Activated B cell treated with CpG ODN at 0.5 μM for 24 hours (primary cell): ENCODE measurements around the gene ADAMTS6. TPM values are rescaled to one million over a fixed set of nuclear protein-coding genes. Genes with fewer than 3 reads are reported as not detected.

Experiments
- ATAC-seq: fragments of 200-7000 bp; cut with Tn5 transposase; one replicate; pipeline ENCODE4 v1.10.0; 2021; ENCODE audit warnings: low read depth, mild to moderate bottlenecking, moderate library complexity
- CTCF ChIA-PET: fragments of 350-600 bp; sonication (Branson Sonifier 250); formaldehyde crosslinking; loops from one replicate; lab custom pipeline; 2021; ENCODE audit warnings: antibody characterized with exemption; lab: Charles Lee
- POLR2A ChIA-PET: fragments of 350-600 bp; sonication (Branson Sonifier 250); formaldehyde crosslinking; loops from one replicate; lab custom pipeline; 2021; ENCODE audit warnings: antibody characterized with exemption; lab: Charles Lee
- DNase-seq: peaks from one replicate; pipeline ENCODE4 v3.0.0; 2022
- H3K27ac Mint-ChIP-seq: one replicate; pipeline ENCODE4 v1.8.0; 2020; ENCODE audit warnings: mixed read lengths
- H3K27me3 Mint-ChIP-seq: one replicate; pipeline ENCODE4 v1.8.0; 2021; ENCODE audit warnings: mixed read lengths
- H3K36me3 Mint-ChIP-seq: one replicate; pipeline ENCODE4 v1.8.0; 2021; ENCODE audit warnings: low read depth, mixed read lengths
- H3K4me1 Mint-ChIP-seq: one replicate; pipeline ENCODE4 v1.8.0; 2021; ENCODE audit warnings: mixed read lengths
- H3K4me3 Mint-ChIP-seq: one replicate; pipeline ENCODE4 v1.8.0; 2020; ENCODE audit warnings: mild to moderate bottlenecking, mixed read lengths
- H3K9me3 Mint-ChIP-seq: one replicate; pipeline ENCODE4 v1.8.0; 2020; ENCODE audit warnings: mixed read lengths
- intact Hi-C: fragments of 100-400 bp; cut with micrococcal nuclease; formaldehyde crosslinking; loops from one replicate; pipeline ENCODE4 v1.15.1; 2024
- total RNA-seq: library from RNA; stranded (reverse); gene quantifications from 2 replicates; pipeline ENCODE4 v1.2.3, GENCODE V29; 2022
- TF ChIP-seq, protein P1 (sequence below): fragments of 200-600 bp; IDR thresholded peaks from one replicate; pipeline ENCODE4 v1.8.0; 2022; ENCODE audit warnings: antibody characterized with exemption, mild to moderate bottlenecking

Gene ADAMTS6
- total RNA-seq, 1 donor from 2014 or later, result 3.2 TPM

DNA sequence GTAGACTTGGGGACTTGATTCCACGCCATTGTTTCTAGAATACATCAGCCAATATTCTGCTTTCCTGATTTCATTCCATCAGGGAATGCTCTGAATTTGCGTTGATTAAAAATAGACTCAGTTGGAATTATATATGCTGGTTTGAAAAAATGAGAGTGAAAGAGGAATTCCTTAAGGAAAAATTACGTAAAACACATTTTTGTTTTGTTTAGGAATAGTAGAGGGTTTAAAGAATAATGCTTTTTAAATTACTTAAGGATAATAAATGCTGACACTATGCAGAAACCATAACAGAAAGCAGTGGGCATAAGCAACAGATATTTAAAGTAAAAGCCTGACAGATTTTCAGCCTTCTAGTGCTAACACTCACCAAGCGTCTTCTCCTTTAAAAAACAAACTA, 235.0 kb downstream of the ADAMTS6 start:
- Mint-ChIP-seq H3K4me1 (no peaks in the 10 kb centered on the region), H3K9me3 (no peaks in the 10 kb centered on the region), H3K27ac (no peak overlapping the region), H3K4me3 (no peak overlapping the region), H3K36me3 (no peaks in the 10 kb centered on the region), H3K27me3 (no peaks in the 10 kb centered on the region)
- TF ChIP-seq, protein P1, sequence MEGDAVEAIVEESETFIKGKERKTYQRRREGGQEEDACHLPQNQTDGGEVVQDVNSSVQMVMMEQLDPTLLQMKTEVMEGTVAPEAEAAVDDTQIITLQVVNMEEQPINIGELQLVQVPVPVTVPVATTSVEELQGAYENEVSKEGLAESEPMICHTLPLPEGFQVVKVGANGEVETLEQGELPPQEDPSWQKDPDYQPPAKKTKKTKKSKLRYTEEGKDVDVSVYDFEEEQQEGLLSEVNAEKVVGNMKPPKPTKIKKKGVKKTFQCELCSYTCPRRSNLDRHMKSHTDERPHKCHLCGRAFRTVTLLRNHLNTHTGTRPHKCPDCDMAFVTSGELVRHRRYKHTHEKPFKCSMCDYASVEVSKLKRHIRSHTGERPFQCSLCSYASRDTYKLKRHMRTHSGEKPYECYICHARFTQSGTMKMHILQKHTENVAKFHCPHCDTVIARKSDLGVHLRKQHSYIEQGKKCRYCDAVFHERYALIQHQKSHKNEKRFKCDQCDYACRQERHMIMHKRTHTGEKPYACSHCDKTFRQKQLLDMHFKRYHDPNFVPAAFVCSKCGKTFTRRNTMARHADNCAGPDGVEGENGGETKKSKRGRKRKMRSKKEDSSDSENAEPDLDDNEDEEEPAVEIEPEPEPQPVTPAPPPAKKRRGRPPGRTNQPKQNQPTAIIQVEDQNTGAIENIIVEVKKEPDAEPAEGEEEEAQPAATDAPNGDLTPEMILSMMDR, result no peak
- ChIA-PET CTCF (no interaction called here), POLR2A (no interaction called here)
- no peak for DNase-seq
- intact Hi-C loops, result no loop called here
- ATAC-seq, result no peak

DNA sequence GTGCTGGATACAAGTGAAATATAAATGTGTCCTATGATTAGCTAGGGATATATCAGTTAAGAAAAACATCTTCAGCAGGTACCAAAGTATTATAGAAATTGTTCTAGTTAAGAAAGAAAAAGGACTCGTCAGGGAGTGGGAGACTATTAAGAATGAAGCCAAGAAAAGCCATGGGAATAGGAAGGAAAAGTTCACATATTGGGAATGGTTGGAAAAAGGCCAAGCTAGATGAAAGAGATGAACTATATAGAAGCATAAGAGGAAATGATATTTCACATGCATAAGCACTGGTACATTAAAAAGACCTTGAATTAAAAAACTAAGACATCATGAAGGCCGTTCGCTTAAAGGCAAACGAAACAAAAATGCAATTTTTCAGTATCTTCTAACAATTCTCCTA, 237.7 kb downstream of the ADAMTS6 start:
- no peak overlapping the region for H3K27ac Mint-ChIP-seq
- intact Hi-C loops, result no loop called here
- DNase-seq (no peak), ATAC-seq (no peak)
- CTCF ChIA-PET, result no interaction called here
- TF ChIP-seq, protein P1, result no peak
- H3K4me1 Mint-ChIP-seq, result no peaks in the 10 kb centered on the region
- no peaks in the 10 kb centered on the region for H3K27me3 Mint-ChIP-seq
- H3K9me3 Mint-ChIP-seq, result no peaks in the 10 kb centered on the region
- POLR2A ChIA-PET, result no interaction called here
- H3K4me3 Mint-ChIP-seq, result no peak overlapping the region
- no peaks in the 10 kb centered on the region for H3K36me3 Mint-ChIP-seq

DNA sequence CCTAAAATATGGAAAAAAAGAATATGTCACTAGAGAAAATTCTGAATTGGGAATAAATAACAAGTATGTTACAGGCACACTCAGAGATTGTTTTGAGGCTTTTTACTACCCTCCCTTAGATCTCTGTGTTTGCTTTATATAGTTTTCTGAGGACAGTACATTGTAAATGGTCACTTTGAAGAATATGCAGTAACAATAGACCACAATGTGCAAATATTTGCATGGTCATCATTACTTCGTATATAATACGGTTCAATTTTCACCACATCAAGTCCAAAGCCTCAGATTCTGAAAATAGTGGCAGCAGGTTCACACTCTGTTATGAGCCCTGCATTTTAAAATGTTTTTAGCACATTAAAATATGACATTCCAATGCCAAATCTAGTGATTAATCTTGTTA, 238.6 kb downstream of the ADAMTS6 start:
- DNase-seq (no peak), ATAC-seq (no peak)
- H3K4me1 Mint-ChIP-seq, result no peaks in the 10 kb centered on the region
- no peak overlapping the region for H3K4me3 Mint-ChIP-seq
- ChIA-PET POLR2A (no interaction called here), CTCF (no interaction called here)
- TF ChIP-seq, protein P1, result no peak
- intact Hi-C loops, result no loop called here
- H3K27ac Mint-ChIP-seq, result no peak overlapping the region
- no peaks in the 10 kb centered on the region for H3K27me3 Mint-ChIP-seq
- H3K9me3 Mint-ChIP-seq, result no peaks in the 10 kb centered on the region
- H3K36me3 Mint-ChIP-seq, result no peaks in the 10 kb centered on the region

DNA sequence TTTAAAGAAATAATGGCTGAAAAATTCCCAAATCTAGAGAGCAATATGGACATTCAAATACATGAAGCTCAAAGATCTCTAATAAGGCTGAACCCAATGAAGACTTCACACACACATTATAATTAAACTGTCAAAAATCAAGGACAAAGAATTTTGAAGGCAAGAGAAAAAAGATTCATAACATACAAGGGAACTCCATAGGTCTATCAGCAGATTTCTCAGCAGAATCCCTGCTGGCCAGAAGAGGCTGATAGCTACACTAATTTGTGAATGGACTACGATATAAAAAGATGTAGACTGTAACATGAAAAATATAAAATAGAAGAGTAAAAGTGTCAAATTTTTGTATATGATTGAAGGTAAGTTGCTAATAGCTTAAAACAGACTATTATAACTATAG, 251.9 kb downstream of the ADAMTS6 start:
- CTCF ChIA-PET, result no interaction called here

DNA sequence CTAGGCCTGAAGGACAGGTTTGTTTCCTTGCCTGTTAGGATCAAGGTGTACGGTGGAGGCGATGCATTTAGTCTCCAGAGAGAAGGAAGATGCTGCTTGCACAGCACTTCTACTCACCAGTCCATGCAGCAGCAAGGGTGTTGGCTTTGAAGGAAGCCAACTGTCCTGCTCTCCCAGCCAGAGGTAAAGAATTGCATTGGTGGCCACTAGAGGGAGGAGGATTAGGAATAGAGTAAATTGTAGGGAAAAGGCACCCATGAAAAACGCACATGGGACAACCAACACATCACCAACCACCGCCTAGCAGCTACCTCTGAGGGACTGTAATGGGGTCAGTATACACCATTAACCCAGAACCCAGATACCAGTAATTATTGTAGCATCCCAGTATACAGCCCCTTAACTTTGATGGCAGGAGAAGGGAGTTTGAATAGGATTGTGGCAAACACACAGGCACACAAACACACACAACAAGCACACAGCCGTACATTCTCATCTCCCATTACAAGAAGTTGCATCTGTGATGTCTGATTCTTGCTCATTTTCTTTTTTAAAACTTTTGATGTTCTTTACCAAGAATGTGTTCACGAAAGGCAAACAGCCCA, 267.7 kb downstream of the ADAMTS6 start:
- H3K4me1 Mint-ChIP-seq, result no peaks in the 10 kb centered on the region
- POLR2A ChIA-PET, result no interaction called here
- DNase-seq (no peak), ATAC-seq (no peak)
- TF ChIP-seq, protein P1, result no peak
- no peak overlapping the region for H3K27ac Mint-ChIP-seq
- no peak overlapping the region for H3K4me3 Mint-ChIP-seq
- no peaks in the 10 kb centered on the region for H3K27me3 Mint-ChIP-seq
- CTCF ChIA-PET, result no interaction called here
- intact Hi-C loops, result no loop called here
- peaks cover 6% of the 10 kb centered on the region for H3K36me3 Mint-ChIP-seq
- H3K9me3 Mint-ChIP-seq, result no peaks in the 10 kb centered on the region

More for the DNA sequence above, 251.9 kb downstream of the ADAMTS6 start:
- Mint-ChIP-seq H3K9me3 (peaks cover 33% of the 10 kb centered on the region), H3K4me3 (no peak overlapping the region), H3K27ac (no peak overlapping the region), H3K27me3 (no peaks in the 10 kb centered on the region), H3K36me3 (peaks cover 36% of the 10 kb centered on the region), H3K4me1 (no peaks in the 10 kb centered on the region)
- TF ChIP-seq, protein P1, result no peak
- POLR2A ChIA-PET, result no interaction called here
- intact Hi-C loops, result no loop called here
- ATAC-seq, result no peak
- DNase-seq, result no peak
